ENCODE measurements around the gene PPFIA3.

Gene PPFIA3

GRCh38 chr19:49101160-49101559 lies 18.2 kb upstream of the PPFIA3 start:
- peaks cover 18% of the 10 kb centered on the region for H3K79me2 ChIP-seq (ENCODE audit: insufficient read depth, low read depth)
- H3K4me3 ChIP-seq (IDR thresholded peaks at IDR 0.05; ENCODE audit: insufficient read depth, low read depth, low read length): no peak overlapping the region
- peaks cover 10% of the 10 kb centered on the region for H3K4me1 ChIP-seq (ENCODE audit: low read depth, poor library complexity, severe bottlenecking)
- no peaks in the 10 kb centered on the region; the same call in 1 of the 2 replicates for H3K36me3 ChIP-seq (ENCODE audit: insufficient read depth)
- H4K20me1 ChIP-seq (ENCODE audit: insufficient read depth): peaks cover 7% of the 10 kb centered on the region; the same call in 1 of the 2 replicates
- TF ChIP-seq CTCF (conservative IDR thresholded peaks at IDR 0.05; ENCODE audit: low read depth, low read length): no peak
- H3K9ac ChIP-seq: no peak overlapping the region
- H3K27me3 ChIP-seq (ENCODE audit: insufficient read depth, low read depth): no peaks in the 10 kb centered on the region
- no peak overlapping the region for H3K4me2 ChIP-seq
- H3K27ac ChIP-seq: no peak overlapping the region
- H2AFZ ChIP-seq (ENCODE audit: low read depth): no peak overlapping the region

- peaks cover 4% of the 10 kb centered on the region; the same call in 1 of the 2 replicates for H4K20me1 ChIP-seq (ENCODE audit: insufficient read depth)
- H3K27ac ChIP-seq: no peak overlapping the region
- no peak for TF ChIP-seq CTCF (conservative IDR thresholded peaks at IDR 0.05; ENCODE audit: low read depth, low read length)
- H2AFZ ChIP-seq (ENCODE audit: low read depth): no peak overlapping the region
- no peak overlapping the region for H3K9ac ChIP-seq
- H3K4me1 ChIP-seq (ENCODE audit: low read depth, poor library complexity, severe bottlenecking): peaks cover 8% of the 10 kb centered on the region
- no peak overlapping the region for H3K4me3 ChIP-seq (IDR thresholded peaks at IDR 0.05; ENCODE audit: insufficient read depth, low read depth, low read length)
- no peaks in the 10 kb centered on the region; the same call in 1 of the 2 replicates for H3K36me3 ChIP-seq (ENCODE audit: insufficient read depth)
- H3K79me2 ChIP-seq (ENCODE audit: insufficient read depth, low read depth): peaks cover 11% of the 10 kb centered on the region
- no peak overlapping the region for H3K4me2 ChIP-seq
- H3K27me3 ChIP-seq (ENCODE audit: insufficient read depth, low read depth): no peaks in the 10 kb centered on the region
Measured at GRCh38 chr19:49102303-49102702, 17.0 kb upstream of the PPFIA3 start.

GRCh38 chr19:49103331-49104085 lies 15.8 kb upstream of the PPFIA3 start:
- Histone ChIP-seq H3K27ac (no peak overlapping the region), H4K20me1 (ENCODE audit: insufficient read depth) (no peaks in the 10 kb centered on the region), H3K27me3 (ENCODE audit: insufficient read depth, low read depth) (no peaks in the 10 kb centered on the region), H3K4me3 (IDR thresholded peaks at IDR 0.05; ENCODE audit: insufficient read depth, low read depth, low read length) (no peak overlapping the region), H3K4me1 (ENCODE audit: low read depth, poor library complexity, severe bottlenecking) (no peaks in the 10 kb centered on the region), H3K4me2 (no peak overlapping the region), H3K9ac (no peak overlapping the region), H3K79me2 (ENCODE audit: insufficient read depth, low read depth) (peaks cover 5% of the 10 kb centered on the region), H3K36me3 (ENCODE audit: insufficient read depth) (no peaks in the 10 kb centered on the region; the same call in 1 of the 2 replicates), H2AFZ (ENCODE audit: low read depth) (no peak overlapping the region)
- TF ChIP-seq CTCF (conservative IDR thresholded peaks at IDR 0.05; ENCODE audit: low read depth, low read length): no peak

GRCh38 chr19:49104229-49104864 lies 15.0 kb upstream of the PPFIA3 start:
- H2AFZ ChIP-seq (ENCODE audit: low read depth): no peak overlapping the region
- no peaks in the 10 kb centered on the region; the same call in 1 of the 2 replicates for H3K36me3 ChIP-seq (ENCODE audit: insufficient read depth)
- H4K20me1 ChIP-seq (ENCODE audit: insufficient read depth): no peaks in the 10 kb centered on the region
- no peak overlapping the region for H3K4me2 ChIP-seq
- TF ChIP-seq CTCF (conservative IDR thresholded peaks at IDR 0.05; ENCODE audit: low read depth, low read length): no peak
- H3K27me3 ChIP-seq (ENCODE audit: insufficient read depth, low read depth): no peaks in the 10 kb centered on the region
- no peak overlapping the region for H3K4me3 ChIP-seq (IDR thresholded peaks at IDR 0.05; ENCODE audit: insufficient read depth, low read depth, low read length)
- H3K4me1 ChIP-seq (ENCODE audit: low read depth, poor library complexity, severe bottlenecking): no peaks in the 10 kb centered on the region
- no peak overlapping the region for H3K9ac ChIP-seq
- H3K79me2 ChIP-seq (ENCODE audit: insufficient read depth, low read depth): no peaks in the 10 kb centered on the region
- no peak overlapping the region for H3K27ac ChIP-seq
